H1 (cell line): ENCODE results near the gene MFAP4. TPM values are rescaled to one million over a fixed set of nuclear protein-coding genes. Genes with fewer than 3 reads are reported as not detected.

Source experiments
- HDAC6 ChIP-seq: IDR thresholded peaks from one replicate; pipeline ENCODE4 v1.7.1; 2012; ENCODE audit warnings: low read depth, mild to moderate bottlenecking, inconsistent platforms, low read length, moderate library complexity
- polyA plus RNA-seq, 7 experiments: library from polyadenylated mRNA; depleted of rRNA in 3 of 7; stranded (reverse) in 5 of 7; unstranded in 2 of 7; fragments of >200 nt in 5 of 7; fragments of 200-250 nt in 2 of 7; gene quantifications; 1 replicate in 5 of 7; 2 replicates in 1 of 7; 4 replicates in 1 of 7; pipeline versions ENCODE4 v1.2.1 to v1.2.3, GENCODE V29; 2011 to 2013; ENCODE audit warnings: missing spikeins in 2 of 7, mixed read lengths in 2 of 7
- total RNA-seq: library from RNA; stranded (reverse); fragmentation: NEBNext Ultra II Directional; extraction: Animal tissue kit (Norgen Biotek cat#: 25700); gene quantifications from 2 replicates; pipeline ENCODE4 v1.2.1, GENCODE V29; 2021
- TF ChIP-seq, protein P1 (sequence below): fragments of 300-600 bp; sonication (generic); IDR thresholded peaks from 2 replicates; pipeline ENCODE4 v1.7.1; 2012; ENCODE audit warnings: low read length, moderate library complexity, mild to moderate bottlenecking, inconsistent platforms; ENCODE audit not compliant: insufficient replicate concordance

Gene MFAP4
- total and polyA plus RNA-seq, 2 of the 8 experiments (the other 6 are each of a cell fraction or from before 2014, with no cell fraction given) = 3.1 to 3.6 TPM

DNA sequence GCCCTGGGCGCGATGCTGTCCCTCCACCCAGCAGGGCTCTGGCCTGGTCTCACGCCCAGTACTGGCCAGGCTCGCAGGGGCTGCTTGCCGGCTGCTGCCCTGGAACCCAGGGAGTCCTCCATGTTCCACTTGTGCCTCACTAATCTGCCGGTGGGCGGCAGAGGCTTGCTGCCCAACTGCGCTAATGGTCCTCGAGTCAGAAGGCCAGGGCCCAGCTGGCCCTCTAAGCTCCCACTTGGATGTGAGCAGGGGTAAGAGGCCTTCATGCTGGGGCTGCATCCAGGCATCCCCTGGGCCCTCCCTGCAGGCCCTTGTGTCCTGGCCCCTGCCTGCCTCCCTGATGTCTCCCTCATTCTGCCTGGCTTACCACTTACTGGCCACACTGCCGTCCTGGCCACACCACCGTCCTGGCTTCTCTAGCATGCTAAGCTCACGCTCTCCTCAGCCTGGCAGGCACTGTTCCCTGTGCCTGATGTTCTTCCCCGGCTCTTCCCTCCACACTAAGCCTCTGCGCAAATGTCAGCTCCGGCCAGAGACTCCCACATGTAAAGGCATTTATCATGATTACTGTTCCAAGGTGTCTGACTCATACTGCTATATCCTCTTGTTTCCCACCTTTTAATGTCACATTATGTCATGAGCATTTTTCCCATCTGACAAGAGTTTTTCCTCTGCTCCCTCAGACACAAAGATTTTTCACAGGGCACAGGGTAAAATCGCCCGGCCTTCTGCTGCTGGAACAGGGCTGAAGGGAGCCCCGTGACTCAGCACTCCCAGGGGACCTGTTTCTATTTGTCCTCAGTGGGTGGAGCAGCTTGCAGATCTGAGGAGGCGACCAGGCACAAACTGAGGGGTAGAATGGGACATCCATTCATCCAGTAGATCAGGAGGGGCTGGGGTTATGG, 40.4 kb downstream of the MFAP4 start (continued):
- TF ChIP-seq, protein P1, sequence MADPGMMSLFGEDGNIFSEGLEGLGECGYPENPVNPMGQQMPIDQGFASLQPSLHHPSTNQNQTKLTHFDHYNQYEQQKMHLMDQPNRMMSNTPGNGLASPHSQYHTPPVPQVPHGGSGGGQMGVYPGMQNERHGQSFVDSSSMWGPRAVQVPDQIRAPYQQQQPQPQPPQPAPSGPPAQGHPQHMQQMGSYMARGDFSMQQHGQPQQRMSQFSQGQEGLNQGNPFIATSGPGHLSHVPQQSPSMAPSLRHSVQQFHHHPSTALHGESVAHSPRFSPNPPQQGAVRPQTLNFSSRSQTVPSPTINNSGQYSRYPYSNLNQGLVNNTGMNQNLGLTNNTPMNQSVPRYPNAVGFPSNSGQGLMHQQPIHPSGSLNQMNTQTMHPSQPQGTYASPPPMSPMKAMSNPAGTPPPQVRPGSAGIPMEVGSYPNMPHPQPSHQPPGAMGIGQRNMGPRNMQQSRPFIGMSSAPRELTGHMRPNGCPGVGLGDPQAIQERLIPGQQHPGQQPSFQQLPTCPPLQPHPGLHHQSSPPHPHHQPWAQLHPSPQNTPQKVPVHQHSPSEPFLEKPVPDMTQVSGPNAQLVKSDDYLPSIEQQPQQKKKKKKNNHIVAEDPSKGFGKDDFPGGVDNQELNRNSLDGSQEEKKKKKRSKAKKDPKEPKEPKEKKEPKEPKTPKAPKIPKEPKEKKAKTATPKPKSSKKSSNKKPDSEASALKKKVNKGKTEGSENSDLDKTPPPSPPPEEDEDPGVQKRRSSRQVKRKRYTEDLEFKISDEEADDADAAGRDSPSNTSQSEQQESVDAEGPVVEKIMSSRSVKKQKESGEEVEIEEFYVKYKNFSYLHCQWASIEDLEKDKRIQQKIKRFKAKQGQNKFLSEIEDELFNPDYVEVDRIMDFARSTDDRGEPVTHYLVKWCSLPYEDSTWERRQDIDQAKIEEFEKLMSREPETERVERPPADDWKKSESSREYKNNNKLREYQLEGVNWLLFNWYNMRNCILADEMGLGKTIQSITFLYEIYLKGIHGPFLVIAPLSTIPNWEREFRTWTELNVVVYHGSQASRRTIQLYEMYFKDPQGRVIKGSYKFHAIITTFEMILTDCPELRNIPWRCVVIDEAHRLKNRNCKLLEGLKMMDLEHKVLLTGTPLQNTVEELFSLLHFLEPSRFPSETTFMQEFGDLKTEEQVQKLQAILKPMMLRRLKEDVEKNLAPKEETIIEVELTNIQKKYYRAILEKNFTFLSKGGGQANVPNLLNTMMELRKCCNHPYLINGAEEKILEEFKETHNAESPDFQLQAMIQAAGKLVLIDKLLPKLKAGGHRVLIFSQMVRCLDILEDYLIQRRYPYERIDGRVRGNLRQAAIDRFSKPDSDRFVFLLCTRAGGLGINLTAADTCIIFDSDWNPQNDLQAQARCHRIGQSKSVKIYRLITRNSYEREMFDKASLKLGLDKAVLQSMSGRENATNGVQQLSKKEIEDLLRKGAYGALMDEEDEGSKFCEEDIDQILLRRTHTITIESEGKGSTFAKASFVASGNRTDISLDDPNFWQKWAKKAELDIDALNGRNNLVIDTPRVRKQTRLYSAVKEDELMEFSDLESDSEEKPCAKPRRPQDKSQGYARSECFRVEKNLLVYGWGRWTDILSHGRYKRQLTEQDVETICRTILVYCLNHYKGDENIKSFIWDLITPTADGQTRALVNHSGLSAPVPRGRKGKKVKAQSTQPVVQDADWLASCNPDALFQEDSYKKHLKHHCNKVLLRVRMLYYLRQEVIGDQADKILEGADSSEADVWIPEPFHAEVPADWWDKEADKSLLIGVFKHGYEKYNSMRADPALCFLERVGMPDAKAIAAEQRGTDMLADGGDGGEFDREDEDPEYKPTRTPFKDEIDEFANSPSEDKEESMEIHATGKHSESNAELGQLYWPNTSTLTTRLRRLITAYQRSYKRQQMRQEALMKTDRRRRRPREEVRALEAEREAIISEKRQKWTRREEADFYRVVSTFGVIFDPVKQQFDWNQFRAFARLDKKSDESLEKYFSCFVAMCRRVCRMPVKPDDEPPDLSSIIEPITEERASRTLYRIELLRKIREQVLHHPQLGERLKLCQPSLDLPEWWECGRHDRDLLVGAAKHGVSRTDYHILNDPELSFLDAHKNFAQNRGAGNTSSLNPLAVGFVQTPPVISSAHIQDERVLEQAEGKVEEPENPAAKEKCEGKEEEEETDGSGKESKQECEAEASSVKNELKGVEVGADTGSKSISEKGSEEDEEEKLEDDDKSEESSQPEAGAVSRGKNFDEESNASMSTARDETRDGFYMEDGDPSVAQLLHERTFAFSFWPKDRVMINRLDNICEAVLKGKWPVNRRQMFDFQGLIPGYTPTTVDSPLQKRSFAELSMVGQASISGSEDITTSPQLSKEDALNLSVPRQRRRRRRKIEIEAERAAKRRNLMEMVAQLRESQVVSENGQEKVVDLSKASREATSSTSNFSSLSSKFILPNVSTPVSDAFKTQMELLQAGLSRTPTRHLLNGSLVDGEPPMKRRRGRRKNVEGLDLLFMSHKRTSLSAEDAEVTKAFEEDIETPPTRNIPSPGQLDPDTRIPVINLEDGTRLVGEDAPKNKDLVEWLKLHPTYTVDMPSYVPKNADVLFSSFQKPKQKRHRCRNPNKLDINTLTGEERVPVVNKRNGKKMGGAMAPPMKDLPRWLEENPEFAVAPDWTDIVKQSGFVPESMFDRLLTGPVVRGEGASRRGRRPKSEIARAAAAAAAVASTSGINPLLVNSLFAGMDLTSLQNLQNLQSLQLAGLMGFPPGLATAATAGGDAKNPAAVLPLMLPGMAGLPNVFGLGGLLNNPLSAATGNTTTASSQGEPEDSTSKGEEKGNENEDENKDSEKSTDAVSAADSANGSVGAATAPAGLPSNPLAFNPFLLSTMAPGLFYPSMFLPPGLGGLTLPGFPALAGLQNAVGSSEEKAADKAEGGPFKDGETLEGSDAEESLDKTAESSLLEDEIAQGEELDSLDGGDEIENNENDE = no peak
- TF ChIP-seq HDAC6 = no peak
